Neural cell (in vitro differentiated cells): Measurements from ENCODE around the gene HSD3B7. TPM values are rescaled to one million over a fixed set of nuclear protein-coding genes. Genes with fewer than 3 reads are reported as not detected.

ENCODE experiments used
- H2AFZ ChIP-seq: fragments of 200-600, 300-800 bp; sonication (generic), shearing (Covaris generic); 2 replicates; pipeline ENCODE4 v1.6.0; 2014; ENCODE audit warnings: low read depth, mild to moderate bottlenecking, antibody characterized with exemption, low read length, moderate library complexity
- H3F3A ChIP-seq: fragments of 200-600 bp; shearing (Covaris generic); 2 replicates; pipeline ENCODE4 v1.6.1; 2016; ENCODE audit warnings: mild to moderate bottlenecking, moderate library complexity, mixed read lengths, antibody characterized with exemption, low read length; ENCODE audit not compliant: insufficient read depth, poor library complexity, severe bottlenecking
- H3K27ac ChIP-seq: fragments of 200-600, 300-800 bp; sonication (generic), shearing (Covaris generic); 2 replicates; pipeline ENCODE4 v1.5.1; 2014; ENCODE audit warnings: mild to moderate bottlenecking, low read length, moderate library complexity
- H3K27me3 ChIP-seq: fragments of 300-800, 200-600 bp; sonication (generic), shearing (Covaris generic); 2 replicates; pipeline ENCODE4 v1.6.0; 2014; ENCODE audit warnings: mild to moderate bottlenecking, low read depth, low read length, moderate library complexity; ENCODE audit not compliant: insufficient read depth
- H3K36me3 ChIP-seq: fragments of 300-800, 200-600 bp; sonication (generic), shearing (Covaris generic); 2 replicates; pipeline ENCODE4 v1.5.1; 2014; ENCODE audit warnings: mild to moderate bottlenecking, antibody characterized with exemption, low read length, moderate library complexity; ENCODE audit not compliant: insufficient read depth
- H3K4me2 ChIP-seq: fragments of 300-800, 200-600 bp; sonication (generic), shearing (Covaris generic); 2 replicates; pipeline ENCODE4 v1.6.0; 2014; ENCODE audit warnings: mild to moderate bottlenecking, low read length
- H3K4me3 ChIP-seq: fragments of 300-800, 200-600 bp; sonication (generic), shearing (Covaris generic); 2 replicates; pipeline ENCODE4 v1.5.1; 2014; ENCODE audit warnings: mild to moderate bottlenecking, low read length, moderate library complexity
- H3K79me2 ChIP-seq: fragments of 200-600 bp; shearing (Covaris generic); replicated peaks from 2 replicates; pipeline ENCODE4 v1.6.0; 2014; ENCODE audit warnings: mild to moderate bottlenecking, low read length, moderate library complexity; ENCODE audit not compliant: insufficient read depth
- H3K9ac ChIP-seq: fragments of 300-800, 200-600 bp; sonication (generic), shearing (Covaris generic); 2 replicates; pipeline ENCODE4 v1.6.1; 2016; ENCODE audit warnings: mild to moderate bottlenecking, low read length, mixed read lengths
- H3K9me2 ChIP-seq: fragments of 200-600 bp; shearing (Covaris generic); 2 replicates; pipeline ENCODE4 v1.6.1; 2016; ENCODE audit warnings: mild to moderate bottlenecking, low read length, mixed read lengths; ENCODE audit not compliant: insufficient read depth
- H3K9me3 ChIP-seq: fragments of 200-600, 300-800 bp; sonication (generic), shearing (Covaris generic); 2 replicates; pipeline ENCODE4 v1.6.1; 2016; ENCODE audit warnings: mild to moderate bottlenecking, mixed run types, low read length, moderate library complexity, mixed read lengths
- H4K20me1 ChIP-seq: fragments of 200-600 bp; shearing (Covaris generic); 2 replicates; pipeline ENCODE4 v1.6.1; 2016; ENCODE audit warnings: mild to moderate bottlenecking, mixed run types; ENCODE audit not compliant: insufficient read depth
- EP300 ChIP-seq: fragments of 450-650 bp; conservative IDR thresholded peaks from 2 replicates; pipeline ENCODE4 v1.6.1; 2014; ENCODE audit warnings: antibody characterized with exemption, mild to moderate bottlenecking, moderate library complexity; ENCODE audit not compliant: poor library complexity, severe bottlenecking
- EZH2 ChIP-seq: fragments of 200-600, 300-800 bp; shearing (Covaris generic), sonication (generic); IDR thresholded peaks from 2 replicates; pipeline ENCODE4 v1.6.1; 2014; ENCODE audit warnings: antibody characterized with exemption, low read length, borderline replicate concordance, mild to moderate bottlenecking; ENCODE audit not compliant: insufficient read depth, poor library complexity, severe bottlenecking
- MXI1 ChIP-seq: fragments of 450-650 bp; conservative IDR thresholded peaks from 2 replicates; pipeline ENCODE4 v1.6.1; 2014; ENCODE audit warnings: antibody characterized with exemption, mild to moderate bottlenecking; ENCODE audit not compliant: poor library complexity, severe bottlenecking
- POLR2AphosphoS5 ChIP-seq: IDR thresholded peaks from 2 replicates; pipeline ENCODE4 v1.6.1; 2012
- RAD21 ChIP-seq: fragments of 450-650 bp; conservative IDR thresholded peaks from 2 replicates; pipeline ENCODE4 v1.6.1; 2014; ENCODE audit warnings: antibody characterized with exemption, mild to moderate bottlenecking, moderate library complexity
- SMC3 ChIP-seq: fragments of 450-650 bp; conservative IDR thresholded peaks from 2 replicates; pipeline ENCODE4 v1.6.1; 2014; ENCODE audit warnings: antibody characterized with exemption, mild to moderate bottlenecking, moderate library complexity; ENCODE audit not compliant: poor library complexity
- TAF1 ChIP-seq: IDR thresholded peaks from 2 replicates; pipeline ENCODE4 v1.6.1; 2012; ENCODE audit warnings: low read depth
- polyA plus RNA-seq: library from polyadenylated mRNA; depleted of rRNA; stranded (reverse); fragments of >200 nt; gene quantifications from 2 replicates; pipeline ENCODE4 v1.2.3, GENCODE V29; 2014
- TF ChIP-seq, protein P1 (sequence below): fragments of 450-650 bp; IDR thresholded peaks from 2 replicates; pipeline ENCODE4 v1.5.1; 2014; ENCODE audit warnings: antibody characterized with exemption, mild to moderate bottlenecking, moderate library complexity; ENCODE audit not compliant: poor library complexity, severe bottlenecking
- TF ChIP-seq, protein P2 (sequence below): IDR thresholded peaks from 2 replicates; pipeline ENCODE4 v1.6.1; 2012; ENCODE audit warnings: borderline replicate concordance

Gene HSD3B7
- polyA plus RNA-seq, 1 donor from 2014 or later, result 3.4 TPM

DNA sequence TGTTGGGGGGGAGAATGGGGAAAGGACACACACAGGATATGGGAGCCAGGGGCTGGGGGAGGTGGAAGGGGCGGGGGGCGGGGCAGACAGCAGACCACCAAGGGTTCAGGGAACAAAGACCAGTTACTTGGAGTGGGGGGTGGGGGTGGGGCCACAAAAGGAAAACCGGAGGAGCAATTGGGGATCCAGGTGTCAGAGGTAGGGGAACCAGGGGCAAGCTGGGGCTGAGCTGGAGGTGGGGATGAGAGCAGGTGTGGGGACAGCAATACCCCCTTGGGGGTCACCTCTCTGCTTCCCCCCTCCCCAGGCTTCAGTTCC, 37.5 kb upstream of the HSD3B7 start:
- Histone ChIP-seq H3K9ac (peak overlapping the region; percentile 88), H3K27ac (peak overlapping the region; percentile 92), H3K9me2 (no peaks in the 10 kb centered on the region), H3K79me2 (peaks cover 10% of the 10 kb centered on the region), H4K20me1 (no peaks in the 10 kb centered on the region), H3K36me3 (peaks cover 6% of the 10 kb centered on the region), H3K27me3 (no peaks in the 10 kb centered on the region), H3K4me3 (peak overlapping the region; percentile 86), H3K9me3 (no peaks in the 10 kb centered on the region), H3K4me2 (peak overlapping the region; percentile 37), H2AFZ (no peak overlapping the region), H3F3A (no peaks in the 10 kb centered on the region)
- TF ChIP-seq TAF1 (no peak), EP300 (no peak), RAD21 (no peak), SMC3 (no peak), POLR2AphosphoS5 (no peak), MXI1 (no peak)
- TF ChIP-seq, protein P1, sequence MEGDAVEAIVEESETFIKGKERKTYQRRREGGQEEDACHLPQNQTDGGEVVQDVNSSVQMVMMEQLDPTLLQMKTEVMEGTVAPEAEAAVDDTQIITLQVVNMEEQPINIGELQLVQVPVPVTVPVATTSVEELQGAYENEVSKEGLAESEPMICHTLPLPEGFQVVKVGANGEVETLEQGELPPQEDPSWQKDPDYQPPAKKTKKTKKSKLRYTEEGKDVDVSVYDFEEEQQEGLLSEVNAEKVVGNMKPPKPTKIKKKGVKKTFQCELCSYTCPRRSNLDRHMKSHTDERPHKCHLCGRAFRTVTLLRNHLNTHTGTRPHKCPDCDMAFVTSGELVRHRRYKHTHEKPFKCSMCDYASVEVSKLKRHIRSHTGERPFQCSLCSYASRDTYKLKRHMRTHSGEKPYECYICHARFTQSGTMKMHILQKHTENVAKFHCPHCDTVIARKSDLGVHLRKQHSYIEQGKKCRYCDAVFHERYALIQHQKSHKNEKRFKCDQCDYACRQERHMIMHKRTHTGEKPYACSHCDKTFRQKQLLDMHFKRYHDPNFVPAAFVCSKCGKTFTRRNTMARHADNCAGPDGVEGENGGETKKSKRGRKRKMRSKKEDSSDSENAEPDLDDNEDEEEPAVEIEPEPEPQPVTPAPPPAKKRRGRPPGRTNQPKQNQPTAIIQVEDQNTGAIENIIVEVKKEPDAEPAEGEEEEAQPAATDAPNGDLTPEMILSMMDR, result no peak
- TF ChIP-seq, protein P2, sequence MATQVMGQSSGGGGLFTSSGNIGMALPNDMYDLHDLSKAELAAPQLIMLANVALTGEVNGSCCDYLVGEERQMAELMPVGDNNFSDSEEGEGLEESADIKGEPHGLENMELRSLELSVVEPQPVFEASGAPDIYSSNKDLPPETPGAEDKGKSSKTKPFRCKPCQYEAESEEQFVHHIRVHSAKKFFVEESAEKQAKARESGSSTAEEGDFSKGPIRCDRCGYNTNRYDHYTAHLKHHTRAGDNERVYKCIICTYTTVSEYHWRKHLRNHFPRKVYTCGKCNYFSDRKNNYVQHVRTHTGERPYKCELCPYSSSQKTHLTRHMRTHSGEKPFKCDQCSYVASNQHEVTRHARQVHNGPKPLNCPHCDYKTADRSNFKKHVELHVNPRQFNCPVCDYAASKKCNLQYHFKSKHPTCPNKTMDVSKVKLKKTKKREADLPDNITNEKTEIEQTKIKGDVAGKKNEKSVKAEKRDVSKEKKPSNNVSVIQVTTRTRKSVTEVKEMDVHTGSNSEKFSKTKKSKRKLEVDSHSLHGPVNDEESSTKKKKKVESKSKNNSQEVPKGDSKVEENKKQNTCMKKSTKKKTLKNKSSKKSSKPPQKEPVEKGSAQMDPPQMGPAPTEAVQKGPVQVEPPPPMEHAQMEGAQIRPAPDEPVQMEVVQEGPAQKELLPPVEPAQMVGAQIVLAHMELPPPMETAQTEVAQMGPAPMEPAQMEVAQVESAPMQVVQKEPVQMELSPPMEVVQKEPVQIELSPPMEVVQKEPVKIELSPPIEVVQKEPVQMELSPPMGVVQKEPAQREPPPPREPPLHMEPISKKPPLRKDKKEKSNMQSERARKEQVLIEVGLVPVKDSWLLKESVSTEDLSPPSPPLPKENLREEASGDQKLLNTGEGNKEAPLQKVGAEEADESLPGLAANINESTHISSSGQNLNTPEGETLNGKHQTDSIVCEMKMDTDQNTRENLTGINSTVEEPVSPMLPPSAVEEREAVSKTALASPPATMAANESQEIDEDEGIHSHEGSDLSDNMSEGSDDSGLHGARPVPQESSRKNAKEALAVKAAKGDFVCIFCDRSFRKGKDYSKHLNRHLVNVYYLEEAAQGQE, result no peak

DNA sequence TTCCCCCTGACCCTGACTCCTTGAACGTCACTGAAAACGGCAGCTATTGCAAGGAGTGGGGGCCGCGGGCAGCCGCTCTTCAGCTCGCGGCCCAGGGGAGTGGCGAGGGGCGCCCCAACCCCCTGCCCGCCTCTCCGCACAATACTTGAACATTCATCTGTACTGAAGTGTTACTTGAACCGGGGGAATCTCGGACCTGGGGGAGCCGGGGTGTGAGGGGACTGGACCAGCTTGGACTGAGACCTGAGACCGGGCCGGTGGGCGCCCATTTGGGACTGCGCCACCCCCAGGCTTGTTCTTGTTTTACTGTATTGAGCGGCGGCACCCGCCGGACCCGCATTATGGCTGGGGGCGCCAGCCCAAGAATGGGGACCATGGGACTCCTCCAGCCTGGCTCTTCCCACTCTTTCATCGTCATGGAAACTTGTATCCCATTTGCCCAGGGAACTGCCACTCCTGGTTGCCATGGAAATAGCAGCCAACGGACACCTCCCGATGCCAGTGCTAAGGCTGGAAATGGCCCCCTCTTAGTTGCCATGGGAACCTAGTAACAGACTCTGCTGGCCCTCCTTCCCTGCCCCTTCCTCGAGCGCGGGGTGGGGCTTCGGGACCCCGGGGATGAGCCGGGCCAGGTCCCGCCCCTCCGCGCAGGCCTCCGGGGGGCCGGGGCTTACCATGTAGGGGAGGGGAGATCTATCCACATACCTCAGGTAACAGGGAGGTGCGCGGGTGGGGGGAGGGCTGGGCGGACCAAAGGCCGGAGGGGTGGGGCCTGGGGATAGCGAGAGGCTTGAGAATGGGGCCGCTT, 36.9 kb upstream of the HSD3B7 start:
- Histone ChIP-seq H3K36me3 (peaks cover 6% of the 10 kb centered on the region), H3K9ac (peak overlapping the region; percentile 88), H3K9me3 (no peaks in the 10 kb centered on the region), H3K79me2 (peaks cover 10% of the 10 kb centered on the region), H3K27ac (peak overlapping the region; percentile 92), H3F3A (no peaks in the 10 kb centered on the region), H3K27me3 (no peaks in the 10 kb centered on the region), H3K4me3 (peak overlapping the region; percentile 86), H2AFZ (no peak overlapping the region), H3K9me2 (no peaks in the 10 kb centered on the region), H4K20me1 (no peaks in the 10 kb centered on the region), H3K4me2 (peak overlapping the region; percentile 90)
- TF ChIP-seq MXI1 (peak; percentile 90), EP300 (peak; percentile 50), POLR2AphosphoS5 (peak; percentile 61), RAD21 (no peak), TAF1 (no peak), SMC3 (peak; percentile 50), EZH2 (no peak)
- TF ChIP-seq, protein P1, result peak; percentile 54
- TF ChIP-seq, protein P2, result peak; percentile 57
